ENCODE data around the gene RNF111. TPM values are rescaled to one million over a fixed set of nuclear protein-coding genes. Genes with fewer than 3 reads are reported as not detected.

Gene RNF111
- total and polyA plus RNA-seq, 2 of the 13 experiments (the other 11 are each of a cell fraction or from before 2014, with no cell fraction given): 12.1 to 23.1 TPM

DNA sequence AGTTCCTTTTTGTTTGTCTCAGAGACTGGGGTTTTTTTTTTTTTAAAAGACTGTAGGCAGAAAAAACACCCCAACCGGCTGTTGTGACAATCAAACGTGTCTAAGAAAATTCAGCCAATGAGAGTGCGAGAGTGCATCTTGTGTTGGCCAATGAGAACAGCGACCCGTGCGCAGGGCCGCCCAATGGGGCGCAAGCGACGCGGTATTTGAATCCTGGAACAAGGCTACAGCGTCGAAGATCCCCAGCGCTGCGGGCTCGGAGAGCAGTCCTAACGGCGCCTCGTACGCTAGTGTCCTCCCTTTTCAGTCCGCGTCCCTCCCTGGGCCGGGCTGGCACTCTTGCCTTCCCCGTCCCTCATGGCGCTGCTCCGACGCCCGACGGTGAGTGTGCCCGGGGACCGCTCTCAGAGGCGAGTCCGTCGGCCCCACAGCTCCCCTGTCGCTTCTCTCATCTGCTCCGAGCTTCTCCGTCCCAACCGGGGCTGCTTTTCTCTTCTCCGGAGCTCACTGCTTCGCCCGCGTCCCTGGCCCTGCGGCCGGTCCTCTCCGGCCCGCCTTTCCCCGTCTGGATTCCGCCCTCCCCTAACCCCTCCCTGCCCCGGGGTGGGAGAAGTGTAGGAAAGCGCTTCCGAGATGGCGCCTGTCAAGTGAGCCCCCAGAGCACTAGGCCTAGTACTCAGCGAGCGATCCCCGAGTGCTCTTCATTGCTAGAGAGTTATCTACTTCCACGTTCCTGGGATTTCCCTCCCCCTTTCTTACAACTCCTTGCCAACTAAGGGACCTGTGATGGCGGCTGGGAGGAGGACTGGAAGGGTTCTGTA, 117.7 kb downstream of the RNF111 start, which contains the start of gene CCNB2 (continued):
- no peak for TF ChIP-seq ZNF674 (CRISPR knock-in tag; IDR thresholded peaks at IDR 0.05; ENCODE audit: low read depth)

DNA sequence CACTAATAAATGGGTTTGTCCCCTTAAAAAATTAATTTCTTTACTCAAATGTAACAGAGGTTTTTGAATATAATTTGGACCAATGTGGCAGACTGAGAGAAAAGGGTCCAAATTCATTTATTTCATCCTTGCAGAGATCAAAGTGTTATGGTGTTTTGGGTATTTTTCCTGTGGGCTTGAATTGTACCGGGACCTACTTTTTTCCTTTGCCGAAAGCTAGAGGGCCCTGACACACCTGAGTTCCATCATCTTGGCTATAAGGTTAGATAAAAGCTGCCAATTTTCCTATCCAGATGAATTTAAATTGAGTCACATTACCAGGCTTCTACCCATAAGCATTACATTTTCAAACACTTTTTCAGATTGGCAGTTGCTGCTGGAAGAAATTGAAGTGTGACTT, 118.4 kb downstream of the RNF111 start:
- peak overlapping the region; percentile 86 for H3K9ac ChIP-seq (ENCODE audit: insufficient read depth, low read depth, low read length)
- ChIA-PET CTCF (ENCODE audit: low intra/inter-chr PET ratio, low total read pairs) (no interaction called here), POLR2A (no interaction called here)
- no peak for FAIRE-seq
- intact Hi-C loops (cut with micrococcal nuclease; ENCODE audit: unreplicated experiment): loop anchor here (10.0 kb wide), 1 partner anchor 121 kb away; the partner anchor contains the start of gene RNF111
- DNase-seq (ENCODE audit: low spot score): no peak
- peaks cover 29% of the 10 kb centered on the region for H3K4me1 ChIP-seq (ENCODE audit: insufficient read depth, low read length)
- WGBS (ENCODE audit: low lambda C conversion rate): 6% methylated on average over 2 of the region's 2 CpGs
- BruUV-seq (replicated peaks): TSS peak; percentile 57
- H3K4me3 ChIP-seq (replicated peaks in 1 of 3; ENCODE audit: insufficient read depth in 1 of 3, low read depth in 2 of 3, low read length in 3 of 3): peak overlapping the region; percentile 84 to 96 (median 84)
- no peaks in the 10 kb centered on the region for H3K9me3 ChIP-seq (ENCODE audit: low read length)
- ATAC-seq: no peak
- H3K4me2 ChIP-seq (ENCODE audit: low read depth, low read length): peak overlapping the region; percentile 89
- in situ Hi-C loops (cut with HindIII; ENCODE audit: extremely low pct_ligation_motif_present, low pct_unique_long_range_greater_than_20kb): no loop called here
- no peaks in the 10 kb centered on the region for H4K20me1 ChIP-seq (ENCODE audit: insufficient read depth, low read length)
- peak overlapping the region; percentile 20 for H2AFZ ChIP-seq (ENCODE audit: low read length)
- H3K79me2 ChIP-seq (ENCODE audit: insufficient read depth, low read length): peaks cover 35% of the 10 kb centered on the region
- no peak for TF ChIP-seq ZSCAN9 (CRISPR knock-in tag; IDR thresholded peaks at IDR 0.05; ENCODE audit: borderline replicate concordance)
- TF ChIP-seq ZBTB3 (CRISPR knock-in tag; IDR thresholded peaks at IDR 0.05; ENCODE audit: borderline replicate concordance, low read depth): 0 out of 2 replicates have a peak, but pooled peaks have one; percentile 53
- TF ChIP-seq ZSCAN29 (CRISPR knock-in tag; conservative IDR thresholded peaks at IDR 0.05): 0 out of 2 replicates have a peak, but pooled peaks have one; percentile 43
- no peak for TF ChIP-seq ZNF3 (CRISPR knock-in tag; IDR thresholded peaks at IDR 0.05)
- no peak for TF ChIP-seq FOXJ3 (CRISPR knock-in tag; IDR thresholded peaks at IDR 0.05; ENCODE audit: borderline replicate concordance)
- H3K36me3 ChIP-seq (replicated peaks in 1 of 2; ENCODE audit: control insufficient read depth in 1 of 2, insufficient read depth in 2 of 2, low read length in 2 of 2): peaks cover 1 to 34% of the 10 kb centered on the region in 2 experiments
- no peaks in the 10 kb centered on the region for H3K27me3 ChIP-seq (ENCODE audit: control insufficient read depth in 1 of 2, insufficient read depth in 2 of 2, low read length in 2 of 2)
- H3K27ac ChIP-seq (ENCODE audit: extremely low read length, insufficient read depth, low read length): peak overlapping the region; percentile 86
